ENCODE measurements around the gene TMEM45B. TPM values are rescaled to one million over a fixed set of nuclear protein-coding genes. Genes with fewer than 3 reads are reported as not detected.
"Not testable (repeated sequence)": the region's sequence is repeated elsewhere in the genome, so short reads cannot be mapped to it uniquely, and the experiment has no call there.

Gene TMEM45B
- total and polyA plus RNA-seq, 2 of the 13 experiments (the other 11 are each of a cell fraction or from before 2014, with no cell fraction given) = 29.1 to 181 TPM

DNA sequence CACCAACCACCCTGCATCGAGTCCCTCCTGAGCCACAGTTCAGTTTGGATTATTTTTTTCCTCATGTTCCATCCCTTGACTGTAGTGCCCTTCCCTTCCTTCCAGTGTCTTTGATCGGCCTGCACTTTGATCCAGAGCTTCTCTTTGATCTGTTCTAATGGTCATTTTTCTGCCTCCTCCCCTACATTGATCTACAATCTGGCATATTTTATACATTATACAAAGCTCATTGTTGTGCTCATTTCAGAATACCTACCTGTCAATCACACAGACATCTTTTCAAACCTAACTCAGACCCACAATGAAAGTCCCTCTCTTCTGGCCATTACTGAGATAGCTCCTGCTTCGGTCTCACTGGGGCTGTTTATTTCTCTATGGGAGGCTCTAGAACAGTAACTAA lies 8.2 kb downstream of the TMEM45B start (continued):
- TF ChIP-seq SALL1 (CRISPR knock-in tag; IDR thresholded peaks at IDR 0.05) (peak; percentile 74; the same call in 1 of the 2 replicates), TEAD3 (CRISPR knock-in tag; optimal IDR thresholded peaks at IDR 0.05; ENCODE audit: borderline replicate concordance) (peak; percentile 18), CHD4 (IDR thresholded peaks at IDR 0.05; ENCODE audit: borderline replicate concordance, low read length) (0 out of 2 replicates have a peak, but pooled peaks have one; percentile 39), DPF2 (CRISPR knock-in tag; IDR thresholded peaks at IDR 0.05; ENCODE audit: borderline replicate concordance, low read depth) (peak; percentile 53; the same call in 1 of the 2 replicates), TARDBP (CRISPR knock-in tag; IDR thresholded peaks at IDR 0.05) (peak; percentile 46; the same call in 1 of the 2 replicates), RARA (CRISPR knock-in tag; IDR thresholded peaks at IDR 0.05) (peak; percentile 35; the same call in 1 of the 2 replicates), NFIC (IDR thresholded peaks at IDR 0.05; ENCODE audit: low read length) (0 out of 2 replicates have a peak, but pooled peaks have one; percentile 18), ELF3 (CRISPR knock-in tag; IDR thresholded peaks at IDR 0.05) (peak; percentile 38; the same call in 1 of the 2 replicates), EP300 (IDR thresholded peaks at IDR 0.05; ENCODE audit: low read depth in 2 of 2, low read length in 2 of 2) (peak in 1 of 2 experiments; percentile 36; a peak in 1 of 4 replicates)
- TF ChIP-seq, protein P1, sequence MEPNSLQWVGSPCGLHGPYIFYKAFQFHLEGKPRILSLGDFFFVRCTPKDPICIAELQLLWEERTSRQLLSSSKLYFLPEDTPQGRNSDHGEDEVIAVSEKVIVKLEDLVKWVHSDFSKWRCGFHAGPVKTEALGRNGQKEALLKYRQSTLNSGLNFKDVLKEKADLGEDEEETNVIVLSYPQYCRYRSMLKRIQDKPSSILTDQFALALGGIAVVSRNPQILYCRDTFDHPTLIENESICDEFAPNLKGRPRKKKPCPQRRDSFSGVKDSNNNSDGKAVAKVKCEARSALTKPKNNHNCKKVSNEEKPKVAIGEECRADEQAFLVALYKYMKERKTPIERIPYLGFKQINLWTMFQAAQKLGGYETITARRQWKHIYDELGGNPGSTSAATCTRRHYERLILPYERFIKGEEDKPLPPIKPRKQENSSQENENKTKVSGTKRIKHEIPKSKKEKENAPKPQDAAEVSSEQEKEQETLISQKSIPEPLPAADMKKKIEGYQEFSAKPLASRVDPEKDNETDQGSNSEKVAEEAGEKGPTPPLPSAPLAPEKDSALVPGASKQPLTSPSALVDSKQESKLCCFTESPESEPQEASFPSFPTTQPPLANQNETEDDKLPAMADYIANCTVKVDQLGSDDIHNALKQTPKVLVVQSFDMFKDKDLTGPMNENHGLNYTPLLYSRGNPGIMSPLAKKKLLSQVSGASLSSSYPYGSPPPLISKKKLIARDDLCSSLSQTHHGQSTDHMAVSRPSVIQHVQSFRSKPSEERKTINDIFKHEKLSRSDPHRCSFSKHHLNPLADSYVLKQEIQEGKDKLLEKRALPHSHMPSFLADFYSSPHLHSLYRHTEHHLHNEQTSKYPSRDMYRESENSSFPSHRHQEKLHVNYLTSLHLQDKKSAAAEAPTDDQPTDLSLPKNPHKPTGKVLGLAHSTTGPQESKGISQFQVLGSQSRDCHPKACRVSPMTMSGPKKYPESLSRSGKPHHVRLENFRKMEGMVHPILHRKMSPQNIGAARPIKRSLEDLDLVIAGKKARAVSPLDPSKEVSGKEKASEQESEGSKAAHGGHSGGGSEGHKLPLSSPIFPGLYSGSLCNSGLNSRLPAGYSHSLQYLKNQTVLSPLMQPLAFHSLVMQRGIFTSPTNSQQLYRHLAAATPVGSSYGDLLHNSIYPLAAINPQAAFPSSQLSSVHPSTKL (CRISPR knock-in tag; IDR thresholded peaks at IDR 0.05) = peak; percentile 78
- TF ChIP-seq, protein P2, sequence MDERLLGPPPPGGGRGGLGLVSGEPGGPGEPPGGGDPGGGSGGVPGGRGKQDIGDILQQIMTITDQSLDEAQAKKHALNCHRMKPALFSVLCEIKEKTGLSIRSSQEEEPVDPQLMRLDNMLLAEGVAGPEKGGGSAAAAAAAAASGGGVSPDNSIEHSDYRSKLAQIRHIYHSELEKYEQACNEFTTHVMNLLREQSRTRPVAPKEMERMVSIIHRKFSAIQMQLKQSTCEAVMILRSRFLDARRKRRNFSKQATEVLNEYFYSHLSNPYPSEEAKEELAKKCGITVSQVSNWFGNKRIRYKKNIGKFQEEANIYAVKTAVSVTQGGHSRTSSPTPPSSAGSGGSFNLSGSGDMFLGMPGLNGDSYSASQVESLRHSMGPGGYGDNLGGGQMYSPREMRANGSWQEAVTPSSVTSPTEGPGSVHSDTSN (CRISPR knock-in tag; IDR thresholded peaks at IDR 0.05) = peak; percentile 77
- TF ChIP-seq, protein P3, sequence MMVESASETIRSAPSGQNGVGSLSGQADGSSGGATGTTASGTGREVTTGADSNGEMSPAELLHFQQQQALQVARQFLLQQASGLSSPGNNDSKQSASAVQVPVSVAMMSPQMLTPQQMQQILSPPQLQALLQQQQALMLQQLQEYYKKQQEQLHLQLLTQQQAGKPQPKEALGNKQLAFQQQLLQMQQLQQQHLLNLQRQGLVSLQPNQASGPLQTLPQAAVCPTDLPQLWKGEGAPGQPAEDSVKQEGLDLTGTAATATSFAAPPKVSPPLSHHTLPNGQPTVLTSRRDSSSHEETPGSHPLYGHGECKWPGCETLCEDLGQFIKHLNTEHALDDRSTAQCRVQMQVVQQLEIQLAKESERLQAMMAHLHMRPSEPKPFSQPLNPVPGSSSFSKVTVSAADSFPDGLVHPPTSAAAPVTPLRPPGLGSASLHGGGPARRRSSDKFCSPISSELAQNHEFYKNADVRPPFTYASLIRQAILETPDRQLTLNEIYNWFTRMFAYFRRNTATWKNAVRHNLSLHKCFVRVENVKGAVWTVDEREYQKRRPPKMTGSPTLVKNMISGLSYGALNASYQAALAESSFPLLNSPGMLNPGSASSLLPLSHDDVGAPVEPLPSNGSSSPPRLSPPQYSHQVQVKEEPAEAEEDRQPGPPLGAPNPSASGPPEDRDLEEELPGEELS (CRISPR knock-in tag; IDR thresholded peaks at IDR 0.05) = peak; percentile 59
- TF ChIP-seq, protein P4, sequence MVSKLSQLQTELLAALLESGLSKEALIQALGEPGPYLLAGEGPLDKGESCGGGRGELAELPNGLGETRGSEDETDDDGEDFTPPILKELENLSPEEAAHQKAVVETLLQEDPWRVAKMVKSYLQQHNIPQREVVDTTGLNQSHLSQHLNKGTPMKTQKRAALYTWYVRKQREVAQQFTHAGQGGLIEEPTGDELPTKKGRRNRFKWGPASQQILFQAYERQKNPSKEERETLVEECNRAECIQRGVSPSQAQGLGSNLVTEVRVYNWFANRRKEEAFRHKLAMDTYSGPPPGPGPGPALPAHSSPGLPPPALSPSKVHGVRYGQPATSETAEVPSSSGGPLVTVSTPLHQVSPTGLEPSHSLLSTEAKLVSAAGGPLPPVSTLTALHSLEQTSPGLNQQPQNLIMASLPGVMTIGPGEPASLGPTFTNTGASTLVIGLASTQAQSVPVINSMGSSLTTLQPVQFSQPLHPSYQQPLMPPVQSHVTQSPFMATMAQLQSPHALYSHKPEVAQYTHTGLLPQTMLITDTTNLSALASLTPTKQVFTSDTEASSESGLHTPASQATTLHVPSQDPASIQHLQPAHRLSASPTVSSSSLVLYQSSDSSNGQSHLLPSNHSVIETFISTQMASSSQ (IDR thresholded peaks at IDR 0.05; ENCODE audit: low read depth) = not testable (repeated sequence)
- TF ChIP-seq, protein P4 (CRISPR knock-in tag; IDR thresholded peaks at IDR 0.05; ENCODE audit: borderline replicate concordance) = peak; percentile 44; the same call in 1 of the 2 replicates
- TF ChIP-seq EP300 (CRISPR knock-in tag; IDR thresholded peaks at IDR 0.05; ENCODE audit: borderline replicate concordance) = not testable (repeated sequence)
- TF ChIP-seq, protein P5, sequence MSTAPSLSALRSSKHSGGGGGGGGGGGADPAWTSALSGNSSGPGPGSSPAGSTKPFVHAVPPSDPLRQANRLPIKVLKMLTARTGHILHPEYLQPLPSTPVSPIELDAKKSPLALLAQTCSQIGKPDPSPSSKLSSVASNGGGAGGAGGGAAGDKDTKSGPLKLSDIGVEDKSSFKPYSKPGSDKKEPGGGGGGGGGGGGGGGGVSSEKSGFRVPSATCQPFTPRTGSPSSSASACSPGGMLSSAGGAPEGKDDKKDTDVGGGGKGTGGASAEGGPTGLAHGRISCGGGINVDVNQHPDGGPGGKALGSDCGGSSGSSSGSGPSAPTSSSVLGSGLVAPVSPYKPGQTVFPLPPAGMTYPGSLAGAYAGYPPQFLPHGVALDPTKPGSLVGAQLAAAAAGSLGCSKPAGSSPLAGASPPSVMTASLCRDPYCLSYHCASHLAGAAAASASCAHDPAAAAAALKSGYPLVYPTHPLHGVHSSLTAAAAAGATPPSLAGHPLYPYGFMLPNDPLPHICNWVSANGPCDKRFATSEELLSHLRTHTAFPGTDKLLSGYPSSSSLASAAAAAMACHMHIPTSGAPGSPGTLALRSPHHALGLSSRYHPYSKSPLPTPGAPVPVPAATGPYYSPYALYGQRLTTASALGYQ (CRISPR knock-in tag; IDR thresholded peaks at IDR 0.05) = peak; percentile 51; the same call in 1 of the 2 replicates
